PC-3 (cell line): Measurements from ENCODE around the gene PSMF1. TPM values are rescaled to one million over a fixed set of nuclear protein-coding genes. Genes with fewer than 3 reads are reported as not detected.

Experiments used
- ATAC-seq: fragments of 200-7000 bp; cut with Tn5 transposase; 2 replicates; pipeline ENCODE4 v1.9.1; 2020; ENCODE audit warnings: mild to moderate bottlenecking, moderate library complexity
- BruUV-seq: library from RNA; stranded (reverse); fragments of 400-500 nt; replicated peaks from 2 replicates; lab custom pipeline; 2021; lab: Mats Ljungman, UMichigan
- CTCF ChIA-PET: fragments of 300-600 bp; sonication (Branson Sonifier 250); formaldehyde crosslinking; loops from one replicate; lab custom pipeline; 2022; ENCODE audit warnings: antibody characterized with exemption; lab: Charles Lee
- POLR2A ChIA-PET: fragments of 300-600 bp; sonication (Branson Sonifier 250); formaldehyde crosslinking; loops from one replicate; lab custom pipeline; 2022; ENCODE audit warnings: antibody characterized with exemption; ENCODE audit not compliant: unreplicated experiment; lab: Charles Lee
- DNase-seq: peaks from one replicate; pipeline ENCODE4 v3.0.0-alpha.2; 2015
- H2AFZ ChIP-seq: fragments of 300-600 bp; sonication (generic); 2 replicates; pipeline ENCODE4 v1.6.0; 2016; ENCODE audit warnings: antibody characterized with exemption, low read length
- H3F3A ChIP-seq: fragments of 300-600 bp; sonication (generic); one replicate; pipeline ENCODE4 v1.6.0; 2017; ENCODE audit warnings: antibody characterized with exemption, low read length, control low read depth, mild to moderate bottlenecking; ENCODE audit not compliant: unreplicated experiment
- H3K27ac ChIP-seq: fragments of 300-600 bp; sonication (generic); 2 replicates; pipeline ENCODE4 v1.5.1; 2016; ENCODE audit warnings: mild to moderate bottlenecking, low read length
- H3K27me3 ChIP-seq: fragments of 300-600 bp; sonication (generic); 2 replicates; pipeline ENCODE4 v1.6.1; 2016; ENCODE audit warnings: low read length, mixed read lengths
- H3K36me3 ChIP-seq: fragments of 300-600 bp; sonication (generic); 2 replicates; pipeline ENCODE4 v1.6.1; 2016; ENCODE audit warnings: low read depth, mixed run types, low read length, mixed read lengths
- H3K4me1 ChIP-seq: fragments of 300-600 bp; sonication (generic); 2 replicates; pipeline ENCODE4 v1.5.1; 2016; ENCODE audit warnings: low read length; ENCODE audit not compliant: insufficient read depth
- H3K4me2 ChIP-seq: fragments of 300-600 bp; sonication (generic); 2 replicates; pipeline ENCODE4 v1.6.0; 2016; ENCODE audit warnings: low read length
- H3K4me3 ChIP-seq: fragments of 300-600 bp; sonication (generic); 2 replicates; pipeline ENCODE4 v1.5.1; 2016; ENCODE audit warnings: mild to moderate bottlenecking, low read length, mixed read lengths
- H3K79me2 ChIP-seq: fragments of 300-600 bp; sonication (generic); 2 replicates; pipeline ENCODE4 v1.6.1; 2017; ENCODE audit warnings: low read length, mixed read lengths
- H3K9ac ChIP-seq: fragments of 300-600 bp; sonication (generic); 2 replicates; pipeline ENCODE4 v1.6.0; 2016; ENCODE audit warnings: mild to moderate bottlenecking, low read length
- H3K9me2 ChIP-seq: fragments of 300-600 bp; sonication (generic); replicated peaks from 2 replicates; pipeline ENCODE4 v1.6.1; 2016; ENCODE audit warnings: mixed run types, low read length, mixed read lengths
- H3K9me3 ChIP-seq: fragments of 300-600 bp; sonication (generic); 2 replicates; pipeline ENCODE4 v1.6.1; 2016; ENCODE audit warnings: low read length, mixed read lengths
- H4K20me1 ChIP-seq: fragments of 300-600 bp; sonication (generic); 2 replicates; pipeline ENCODE4 v1.6.1; 2016; ENCODE audit warnings: low read length, mixed read lengths
- CTCF ChIP-seq: fragments of 300-600 bp; sonication (generic); conservative IDR thresholded peaks from 2 replicates; pipeline ENCODE4 v1.5.1; 2017; ENCODE audit warnings: antibody characterized with exemption, low read depth, mild to moderate bottlenecking, low read length
- EZH2 ChIP-seq: fragments of 300-600 bp; sonication (generic); IDR thresholded peaks from one replicate; pipeline ENCODE4 v1.6.1; 2017; ENCODE audit warnings: antibody characterized with exemption, mild to moderate bottlenecking, low read length; ENCODE audit not compliant: unreplicated experiment
- EZH2phosphoT487 ChIP-seq: fragments of 300-600 bp; sonication (generic); IDR thresholded peaks from 2 replicates; pipeline ENCODE4 v1.6.1; 2018; ENCODE audit warnings: mild to moderate bottlenecking, antibody characterized with exemption, low read length, borderline replicate concordance
- intact Hi-C: fragments of 100-400 bp; cut with micrococcal nuclease; formaldehyde crosslinking; loops from 2 replicates; pipeline ENCODE4 v1.9.0; 2023
- total RNA-seq: library from RNA; depleted of rRNA; stranded (reverse); fragments of >200 nt; gene quantifications from 2 replicates; pipeline ENCODE4 v1.2.3, GENCODE V29; 2014

The PSMF1 gene
- total RNA-seq, 1 experiment from 2014 or later = 60.8 TPM

GRCh38 chr20:1198751-1199150 lies 80.3 kb downstream of the PSMF1 start:
- no peak for ATAC-seq
- H3K9me2 ChIP-seq = no peaks in the 10 kb centered on the region
- BruUV-seq = no TSS peak
- POLR2A ChIA-PET = no interaction called here
- no peak overlapping the region for H3K27ac ChIP-seq
- no peaks in the 10 kb centered on the region for H3F3A ChIP-seq
- CTCF ChIA-PET = no interaction called here
- no peak overlapping the region for H3K9ac ChIP-seq
- TF ChIP-seq EZH2phosphoT487 (no peak), EZH2 (no peak), CTCF (no peak)
- no peak overlapping the region for H2AFZ ChIP-seq
- H3K4me3 ChIP-seq = no peak overlapping the region
- no peaks in the 10 kb centered on the region for H3K36me3 ChIP-seq
- no peaks in the 10 kb centered on the region for H4K20me1 ChIP-seq
- H3K79me2 ChIP-seq = no peaks in the 10 kb centered on the region
- H3K4me1 ChIP-seq = peaks cover 3% of the 10 kb centered on the region; the same call in 1 of the 2 replicates
- H3K9me3 ChIP-seq = no peaks in the 10 kb centered on the region
- 0 out of 2 replicates have a peak, but pooled peaks cover 10% of the 10 kb centered on the region for H3K27me3 ChIP-seq
- no peak overlapping the region for H3K4me2 ChIP-seq
- intact Hi-C loops = no loop called here
- DNase-seq = no peak

- ATAC-seq (no peak), DNase-seq (no peak)
- TF ChIP-seq CTCF (no peak), EZH2 (no peak), EZH2phosphoT487 (no peak)
- H3K9ac ChIP-seq = no peak overlapping the region
- ChIA-PET POLR2A (no interaction called here), CTCF (no interaction called here)
- no peak overlapping the region for H2AFZ ChIP-seq
- no peak overlapping the region for H3K27ac ChIP-seq
- peaks cover 5% of the 10 kb centered on the region; the same call in 1 of the 2 replicates for H3K4me1 ChIP-seq
- no peak overlapping the region for H3K4me3 ChIP-seq
- H3K4me2 ChIP-seq = no peak overlapping the region
- no peaks in the 10 kb centered on the region for H3F3A ChIP-seq
- no TSS peak for BruUV-seq
- no peaks in the 10 kb centered on the region for H3K79me2 ChIP-seq
- H3K27me3 ChIP-seq = 0 out of 2 replicates have a peak, but pooled peaks cover 10% of the 10 kb centered on the region
- H3K36me3 ChIP-seq = no peaks in the 10 kb centered on the region
- H4K20me1 ChIP-seq = no peaks in the 10 kb centered on the region
- intact Hi-C loops = no loop called here
- H3K9me2 ChIP-seq = no peaks in the 10 kb centered on the region
- H3K9me3 ChIP-seq = no peaks in the 10 kb centered on the region
Measured at GRCh38 chr20:1199212-1199873, 80.9 kb downstream of the PSMF1 start.

GRCh38 chr20:1199964-1200363 lies 81.6 kb downstream of the PSMF1 start:
- CTCF ChIA-PET = no interaction called here
- H2AFZ ChIP-seq = no peak overlapping the region

More at GRCh38 chr20:1199964-1200363, 81.6 kb downstream of the PSMF1 start:
- Histone ChIP-seq H3K27ac (no peak overlapping the region), H3K4me2 (no peak overlapping the region), H3K9me2 (no peaks in the 10 kb centered on the region), H3K36me3 (no peaks in the 10 kb centered on the region), H3K79me2 (no peaks in the 10 kb centered on the region), H3K9ac (no peak overlapping the region), H3K27me3 (0 out of 2 replicates have a peak, but pooled peaks cover 10% of the 10 kb centered on the region), H4K20me1 (no peaks in the 10 kb centered on the region), H3F3A (no peaks in the 10 kb centered on the region), H3K4me1 (peaks cover 5% of the 10 kb centered on the region; the same call in 1 of the 2 replicates), H3K4me3 (no peak overlapping the region), H3K9me3 (no peaks in the 10 kb centered on the region)
- intact Hi-C loops = no loop called here
- ATAC-seq = no peak
- TF ChIP-seq EZH2phosphoT487 (no peak), EZH2 (no peak), CTCF (no peak)
- DNase-seq = no peak
- POLR2A ChIA-PET = no interaction called here
- no TSS peak for BruUV-seq
